GM04503 (cell line): ENCODE results near the gene LRRC71.

ENCODE experiments used
- DNase-seq: peaks from one replicate; pipeline ENCODE4 v3.0.0-alpha.2; 2012; ENCODE audit warnings: low read depth

Gene LRRC71

GRCh38 chr1:156892190-156893047 is 28.0 kb upstream of the LRRC71 start:
- DNase-seq: no peak

GRCh38 chr1:156893048-156893953 is 27.1 kb upstream of the LRRC71 start, which contains the start of gene PEAR1:
Gene PEAR1, plus strand, starts transcription at chr1:156893718. Its CDS starts 10,209 bp downstream, at chr1:156903927.
- DNase-seq: no peak

- DNase-seq: no peak
Measured at GRCh38 chr1:156894001-156894400, 26.4 kb upstream of the LRRC71 start.

GRCh38 chr1:156894711-156895454 is 25.5 kb upstream of the LRRC71 start:
- no peak for DNase-seq

- no peak for DNase-seq
Measured at GRCh38 chr1:156895455-156895812, 25.0 kb upstream of the LRRC71 start.

- no peak for DNase-seq
Measured at GRCh38 chr1:156895927-156896326, 24.5 kb upstream of the LRRC71 start.

- DNase-seq: peak; percentile 85
Measured at GRCh38 chr1:156896490-156897033, 23.9 kb upstream of the LRRC71 start.

GRCh38 chr1:156897078-156897825 is 23.2 kb upstream of the LRRC71 start:
- DNase-seq: no peak

GRCh38 chr1:156898161-156898566 is 22.3 kb upstream of the LRRC71 start:
- no peak for DNase-seq

- no peak for DNase-seq
Measured at GRCh38 chr1:156898971-156899664, 21.3 kb upstream of the LRRC71 start.

- DNase-seq: no peak
Measured at GRCh38 chr1:156899956-156900718, 20.3 kb upstream of the LRRC71 start.

- no peak for DNase-seq
Measured at GRCh38 chr1:156900896-156901589, 19.4 kb upstream of the LRRC71 start.

- no peak for DNase-seq
Measured at GRCh38 chr1:156901590-156901900, 18.9 kb upstream of the LRRC71 start.

- DNase-seq: no peak
Measured at GRCh38 chr1:156901966-156902915, 18.2 kb upstream of the LRRC71 start.

GRCh38 chr1:156903328-156904091 is 16.9 kb upstream of the LRRC71 start:
- no peak for DNase-seq

GRCh38 chr1:156904187-156904959 is 16.1 kb upstream of the LRRC71 start:
- DNase-seq: no peak

GRCh38 chr1:156905176-156905575 is 15.3 kb upstream of the LRRC71 start:
- DNase-seq: no peak
